Spleen (tissue), 11 donors: Measurements from ENCODE around the gene TSPAN9. TPM values are rescaled to one million over a fixed set of nuclear protein-coding genes. Genes with fewer than 3 reads are reported as not detected.

Source experiments
- DNase-seq: peaks from one replicate; pipeline ENCODE4 v3.0.0-alpha.2; 2020
- H3K27ac ChIP-seq, 8 donors: fragments of 200-600 bp; sonication (generic) in 7 of 8; 1 replicate in 4 of 8; 2 replicates in 4 of 8; pipeline versions ENCODE4 v1.5.0 to v1.8.0; 2016 to 2021; ENCODE audit warnings: inconsistent platforms in 4 of 8, mild to moderate bottlenecking in 4 of 8, moderate library complexity in 1 of 8
- H3K27me3 ChIP-seq, 7 donors: fragments of 200-600 bp; sonication (generic) in 6 of 7; replicated peaks in 1 of 7; 1 replicate in 4 of 7; 2 replicates in 3 of 7; pipeline versions ENCODE4 v1.5.0 to v1.8.0; 2016 to 2021; ENCODE audit warnings: inconsistent platforms in 3 of 7, mild to moderate bottlenecking in 1 of 7
- H3K36me3 ChIP-seq, 6 donors: fragments of 200-600 bp; sonication (generic) in 5 of 6; 1 replicate in 4 of 6; 2 replicates in 2 of 6; pipeline versions ENCODE4 v1.5.0 to v1.8.0; 2016 to 2021; ENCODE audit warnings: inconsistent platforms in 2 of 6
- H3K4me1 ChIP-seq, 6 donors: fragments of 200-600 bp; sonication (generic) in 5 of 6; 1 replicate in 3 of 6; 2 replicates in 3 of 6; pipeline versions ENCODE4 v1.5.0 to v1.8.0; 2016 to 2021; ENCODE audit warnings: inconsistent platforms in 3 of 6
- H3K4me3 ChIP-seq, 8 donors: fragments of 200-600 bp; sonication (generic) in 7 of 8; 1 replicate in 4 of 8; 2 replicates in 4 of 8; pipeline versions ENCODE4 v1.5.0 to v1.8.0; 2016 to 2021; ENCODE audit warnings: inconsistent platforms in 4 of 8, mild to moderate bottlenecking in 4 of 8, moderate library complexity in 2 of 8
- H3K9me3 ChIP-seq, 8 donors: fragments of 200-600 bp; sonication (generic) in 7 of 8; 1 replicate in 4 of 8; 2 replicates in 4 of 8; pipeline versions ENCODE4 v1.5.0 to v1.8.0; 2016 to 2021; ENCODE audit warnings: inconsistent platforms in 4 of 8
- POLR2A ChIP-seq, 3 donors: fragments of 450-650 bp; IDR thresholded peaks; one replicate each; pipeline ENCODE4 v1.5.1; 2017; ENCODE audit warnings: antibody characterized with exemption in 3 of 3, mild to moderate bottlenecking in 1 of 3
- POLR2AphosphoS5 ChIP-seq, 3 donors: sonication (generic); formaldehyde crosslinking; IDR thresholded peaks; one replicate each; pipeline ENCODE4 v1.5.1; 2017; ENCODE audit warnings: antibody characterized with exemption in 3 of 3
- WGBS, 5 donors: extraction: QIAGEN DNeasy Blood & Tissue Kit in 3 of 5; methylation state at CpG; one replicate each; pipeline versions ENCODE4 v1.1.5 to v1.1.7; 2013 to 2018; 5-methylcytosine and 5-hydroxymethylcytosine counted together
- intact Hi-C: fragments of 100-400 bp; cut with DNase I; formaldehyde crosslinking; loops from one replicate; pipeline ENCODE4 v1.15.0; 2023; ENCODE audit warnings: low total_unique reads
- polyA plus RNA-seq, 3 donors: library from polyadenylated mRNA; stranded (reverse); fragments of 200-250 nt; gene quantifications; one replicate each; pipeline ENCODE4 v1.2.1, GENCODE V29; 2013
- total RNA-seq, 7 donors: library from RNA; depleted of rRNA in 3 of 7; stranded (reverse); fragments of >200 nt in 3 of 7; fragmentation: NEBNext Ultra II Directional in 4 of 7; extraction: Animal tissue kit (Norgen Biotek cat#: 25700) in 4 of 7; gene quantifications; one replicate each; pipeline versions ENCODE4 v1.1.0 to v1.2.1, GENCODE V29; 2016 to 2021
- TF ChIP-seq, protein P1 (sequence below), 11 experiments: fragments of 200-600 bp in 7 of 11; fragments of 450-650 bp in 4 of 11; sonication (generic) in 4 of 11; IDR thresholded peaks in 8 of 11; conservative IDR thresholded peaks in 3 of 11; 1 replicate in 7 of 11; 2 replicates in 4 of 11; pipeline versions ENCODE4 v1.4.0 to v1.8.0; 2016 to 2021; ENCODE audit warnings: antibody characterized with exemption in 11 of 11, inconsistent platforms in 4 of 11, mild to moderate bottlenecking in 1 of 11
- donor health status: healthy with polysubstance abuse.
- donor health status: DM: no; HTN: no; CAD: no; lungs with moderate emphysema.
- donor health status: DM: no; HTN: no; CAD: no.
- donor health status: Bipolar disorder and iron deficiency.
- donor health status: healthy.
- donor health status: DM: no; HTN: no; CAD: no.
- donor health status: DM: yes; HTN: yes; CAD: no.

Gene TSPAN9
- total and polyA plus RNA-seq, 10 donors: 3.6 to 51.1 (median 32.4) TPM

DNA sequence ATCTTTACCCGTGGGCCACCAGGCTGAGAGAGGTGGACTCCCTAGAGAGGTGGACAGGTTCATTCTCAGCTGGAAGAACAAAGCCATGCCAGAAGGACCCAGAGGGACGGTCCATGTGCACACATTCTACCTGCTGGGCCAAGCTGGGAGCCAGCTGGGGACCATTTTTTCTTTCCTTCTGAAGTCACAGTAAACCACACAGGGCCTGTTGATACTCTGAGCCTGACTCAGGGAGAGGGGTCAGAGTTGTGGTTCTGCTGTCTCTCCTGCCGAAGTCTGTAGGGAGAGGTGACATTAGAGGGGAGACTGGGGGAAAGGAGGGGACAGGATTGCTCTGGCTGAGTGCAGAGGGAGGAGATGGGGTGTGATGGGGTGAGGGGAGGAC is 148.6 kb downstream of the TSPAN9 start:
- TF ChIP-seq POLR2AphosphoS5 (IDR thresholded peaks at IDR 0.05): no peak
- TF ChIP-seq, protein P1, sequence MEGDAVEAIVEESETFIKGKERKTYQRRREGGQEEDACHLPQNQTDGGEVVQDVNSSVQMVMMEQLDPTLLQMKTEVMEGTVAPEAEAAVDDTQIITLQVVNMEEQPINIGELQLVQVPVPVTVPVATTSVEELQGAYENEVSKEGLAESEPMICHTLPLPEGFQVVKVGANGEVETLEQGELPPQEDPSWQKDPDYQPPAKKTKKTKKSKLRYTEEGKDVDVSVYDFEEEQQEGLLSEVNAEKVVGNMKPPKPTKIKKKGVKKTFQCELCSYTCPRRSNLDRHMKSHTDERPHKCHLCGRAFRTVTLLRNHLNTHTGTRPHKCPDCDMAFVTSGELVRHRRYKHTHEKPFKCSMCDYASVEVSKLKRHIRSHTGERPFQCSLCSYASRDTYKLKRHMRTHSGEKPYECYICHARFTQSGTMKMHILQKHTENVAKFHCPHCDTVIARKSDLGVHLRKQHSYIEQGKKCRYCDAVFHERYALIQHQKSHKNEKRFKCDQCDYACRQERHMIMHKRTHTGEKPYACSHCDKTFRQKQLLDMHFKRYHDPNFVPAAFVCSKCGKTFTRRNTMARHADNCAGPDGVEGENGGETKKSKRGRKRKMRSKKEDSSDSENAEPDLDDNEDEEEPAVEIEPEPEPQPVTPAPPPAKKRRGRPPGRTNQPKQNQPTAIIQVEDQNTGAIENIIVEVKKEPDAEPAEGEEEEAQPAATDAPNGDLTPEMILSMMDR (IDR thresholded peaks at IDR 0.05 in 8 of 11, conservative IDR thresholded peaks at IDR 0.05 in 3 of 11): no peak
- no peak for TF ChIP-seq POLR2A (IDR thresholded peaks at IDR 0.05)
- Histone ChIP-seq H3K9me3 (peaks cover 0 to 8% (median 4%) of the 10 kb centered on the region in 8 donors), H3K36me3 (no peaks in the 10 kb centered on the region), H3K27ac (no peak overlapping the region), H3K4me1 (peaks cover 0 to 48% (median 26%) of the 10 kb centered on the region in 6 donors), H3K4me3 (no peak overlapping the region), H3K27me3 (no peaks in the 10 kb centered on the region)
- intact Hi-C loops: no loop called here
- 32 to 61% (median 44%) methylated on average over 3 of the region's 3 CpGs for WGBS, 5 donors
- no peak for DNase-seq

DNA sequence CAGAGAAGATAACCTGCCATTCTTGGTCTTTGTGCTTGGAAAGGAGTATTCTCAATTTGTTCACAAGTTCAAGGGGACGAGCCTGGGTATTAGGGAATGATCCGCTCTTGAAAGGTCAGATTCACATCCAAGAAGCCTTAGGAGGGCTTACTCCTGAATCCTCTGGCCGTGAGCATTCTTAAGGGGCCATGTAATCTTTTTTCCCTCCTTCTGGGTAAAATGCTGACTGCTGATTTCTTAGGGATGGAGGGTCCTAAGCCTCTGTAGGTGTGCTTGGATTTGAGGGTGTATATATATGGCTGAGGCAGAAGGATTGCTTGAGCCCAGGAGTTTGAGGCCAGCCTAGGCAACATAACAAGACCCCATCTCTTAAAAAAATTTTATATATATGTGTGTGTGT is 149.1 kb downstream of the TSPAN9 start:
- TF ChIP-seq, protein P1 (IDR thresholded peaks at IDR 0.05 in 8 of 11, conservative IDR thresholded peaks at IDR 0.05 in 3 of 11): no peak
- no peak for TF ChIP-seq POLR2A (IDR thresholded peaks at IDR 0.05)
- TF ChIP-seq POLR2AphosphoS5 (IDR thresholded peaks at IDR 0.05): no peak
- peaks cover 0 to under 1% (median 0%) of the 10 kb centered on the region in 6 donors for H3K36me3 ChIP-seq
- 79 to 99% (median 88%) methylated on average over 3 of the region's 3 CpGs for WGBS, 5 donors
- H3K27ac ChIP-seq: no peak overlapping the region
- intact Hi-C loops: no loop called here
- peaks cover 0 to 46% (median 22%) of the 10 kb centered on the region in 6 donors for H3K4me1 ChIP-seq
- H3K27me3 ChIP-seq: no peaks in the 10 kb centered on the region
- no peak overlapping the region for H3K4me3 ChIP-seq
- DNase-seq: no peak
- H3K9me3 ChIP-seq: peaks cover 0 to 8% (median 4%) of the 10 kb centered on the region in 8 donors

DNA sequence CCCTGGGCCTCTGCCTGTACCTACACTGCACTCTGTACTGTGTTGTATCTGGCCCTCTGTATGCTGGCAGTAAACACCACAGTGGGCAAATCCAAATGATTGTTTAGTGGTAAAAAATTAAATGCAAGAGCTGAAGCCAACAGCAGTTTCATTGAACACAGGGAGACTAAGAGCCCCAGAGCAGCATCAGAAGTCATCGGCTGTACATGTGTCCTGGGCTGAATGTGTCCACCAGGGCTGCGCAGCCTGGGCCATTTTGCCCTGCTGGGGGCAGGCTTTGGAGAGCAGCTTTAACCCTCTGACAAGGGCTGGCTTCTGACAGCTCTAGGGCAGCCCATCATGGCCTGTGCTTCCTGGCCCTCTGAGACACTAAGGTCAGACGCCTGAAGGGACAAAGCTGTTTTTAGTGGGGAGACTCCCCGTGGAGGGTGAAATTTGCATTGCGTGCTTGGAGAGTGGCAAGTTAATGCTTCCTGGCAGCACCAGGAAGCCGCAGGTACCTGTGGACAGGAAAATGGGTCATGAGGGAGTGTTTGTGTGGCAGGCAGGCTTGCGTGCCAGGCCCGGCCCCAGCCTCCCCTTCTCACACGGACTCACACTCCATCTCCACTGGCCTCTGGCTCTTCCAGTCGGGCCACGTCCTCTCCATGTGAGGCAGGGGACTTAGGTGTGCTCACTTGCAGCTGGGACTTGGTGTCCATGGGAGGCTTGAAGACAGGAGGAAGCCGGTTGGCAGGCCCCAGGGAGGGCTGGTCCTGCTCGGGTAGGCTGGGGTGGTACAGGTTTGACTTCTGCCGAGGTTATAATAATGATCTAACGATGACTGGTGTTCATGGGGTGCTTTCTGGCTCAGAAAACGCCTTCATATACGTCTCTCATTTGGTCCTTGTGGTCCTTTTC is 150.1 kb downstream of the TSPAN9 start:
- intact Hi-C loops: no loop called here
- no peak overlapping the region for H3K4me3 ChIP-seq
- H3K27me3 ChIP-seq: no peaks in the 10 kb centered on the region
- TF ChIP-seq, protein P1 (IDR thresholded peaks at IDR 0.05 in 8 of 11, conservative IDR thresholded peaks at IDR 0.05 in 3 of 11): no peak
- TF ChIP-seq POLR2A (IDR thresholded peaks at IDR 0.05): no peak
- no peak for TF ChIP-seq POLR2AphosphoS5 (IDR thresholded peaks at IDR 0.05)
- H3K9me3 ChIP-seq: peaks cover 0 to 8% (median 4%) of the 10 kb centered on the region in 8 donors
- H3K36me3 ChIP-seq: peaks cover 0 to 5% (median 0%) of the 10 kb centered on the region in 6 donors
- peaks cover 0 to 46% (median 22%) of the 10 kb centered on the region in 6 donors for H3K4me1 ChIP-seq
- no peak overlapping the region for H3K27ac ChIP-seq
- DNase-seq: no peak
- WGBS, 5 donors: 74 to 86% (median 84%) methylated on average over 16 to 17 of the region's 17 CpGs

DNA sequence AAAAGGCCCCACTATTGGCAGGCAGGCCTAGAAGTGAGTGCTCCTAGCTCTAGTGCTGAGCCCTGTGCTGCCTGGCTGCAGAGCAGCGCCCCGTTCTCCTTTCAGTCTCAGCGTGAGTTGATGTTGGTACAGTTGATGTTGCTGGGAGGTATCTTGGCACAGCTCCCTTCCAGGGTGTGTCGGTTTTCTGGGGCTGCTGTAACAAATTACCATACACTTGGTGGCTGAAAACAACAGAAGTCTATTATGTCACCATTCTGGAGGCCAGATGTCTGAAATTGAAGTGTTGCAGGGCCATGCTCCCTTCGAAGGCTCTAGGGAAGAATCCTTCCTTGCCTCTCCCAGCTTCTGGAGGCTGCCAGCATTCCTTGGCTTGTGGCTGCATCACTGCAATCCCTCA is 151.4 kb downstream of the TSPAN9 start:
- no peak overlapping the region for H3K4me3 ChIP-seq
- TF ChIP-seq, protein P1 (IDR thresholded peaks at IDR 0.05 in 8 of 11, conservative IDR thresholded peaks at IDR 0.05 in 3 of 11): no peak
- no peak for TF ChIP-seq POLR2AphosphoS5 (IDR thresholded peaks at IDR 0.05)
- no peaks in the 10 kb centered on the region for H3K27me3 ChIP-seq
- H3K4me1 ChIP-seq: peaks cover 0 to 46% (median 22%) of the 10 kb centered on the region in 6 donors
- H3K36me3 ChIP-seq: peaks cover 0 to 5% (median 0%) of the 10 kb centered on the region in 6 donors
- intact Hi-C loops: no loop called here
- no peak overlapping the region for H3K27ac ChIP-seq
- WGBS, 5 donors: 78 to 100% (median 96%) methylated on average over 2 to 5 of the region's 5 CpGs
- DNase-seq: no peak
- H3K9me3 ChIP-seq: peaks cover 0 to 8% (median 4%) of the 10 kb centered on the region in 8 donors
